GM12878 (cell line): ENCODE data around the gene CHD5.

ENCODE experiments used
- POLR2A ChIP-seq: IDR thresholded peaks from 2 replicates; pipeline ENCODE4 v1.6.1; 2011; ENCODE audit warnings: low read depth, mild to moderate bottlenecking, low read length
- TBL1XR1 ChIP-seq: IDR thresholded peaks from 2 replicates; pipeline ENCODE4 v1.6.1; 2012; ENCODE audit warnings: low read depth, low read length, improper control_type of control experiment
- TF ChIP-seq, protein P1 (sequence below), 3 experiments: IDR thresholded peaks in 2 of 3; conservative IDR thresholded peaks in 1 of 3; 2 replicates each; pipeline ENCODE4 v1.5.1; 2011; ENCODE audit warnings: low read depth in 3 of 3, low read length in 3 of 3, mild to moderate bottlenecking in 3 of 3, control low read depth in 2 of 3, moderate library complexity in 2 of 3, inconsistent platforms in 1 of 3, mixed read lengths in 1 of 3; ENCODE audit not compliant: control insufficient read depth in 2 of 3, insufficient read depth in 1 of 3; ENCODE audit errors: extremely low read depth in 1 of 3

GRCh38 chr1:6199298-6200187 lies 19.4 kb upstream of the CHD5 start, which contains the start of gene RPL22:
- peak; percentile 97 for TF ChIP-seq POLR2A
- no peak; the same call in 1 of the 2 replicates for TF ChIP-seq TBL1XR1
- TF ChIP-seq, protein P1, sequence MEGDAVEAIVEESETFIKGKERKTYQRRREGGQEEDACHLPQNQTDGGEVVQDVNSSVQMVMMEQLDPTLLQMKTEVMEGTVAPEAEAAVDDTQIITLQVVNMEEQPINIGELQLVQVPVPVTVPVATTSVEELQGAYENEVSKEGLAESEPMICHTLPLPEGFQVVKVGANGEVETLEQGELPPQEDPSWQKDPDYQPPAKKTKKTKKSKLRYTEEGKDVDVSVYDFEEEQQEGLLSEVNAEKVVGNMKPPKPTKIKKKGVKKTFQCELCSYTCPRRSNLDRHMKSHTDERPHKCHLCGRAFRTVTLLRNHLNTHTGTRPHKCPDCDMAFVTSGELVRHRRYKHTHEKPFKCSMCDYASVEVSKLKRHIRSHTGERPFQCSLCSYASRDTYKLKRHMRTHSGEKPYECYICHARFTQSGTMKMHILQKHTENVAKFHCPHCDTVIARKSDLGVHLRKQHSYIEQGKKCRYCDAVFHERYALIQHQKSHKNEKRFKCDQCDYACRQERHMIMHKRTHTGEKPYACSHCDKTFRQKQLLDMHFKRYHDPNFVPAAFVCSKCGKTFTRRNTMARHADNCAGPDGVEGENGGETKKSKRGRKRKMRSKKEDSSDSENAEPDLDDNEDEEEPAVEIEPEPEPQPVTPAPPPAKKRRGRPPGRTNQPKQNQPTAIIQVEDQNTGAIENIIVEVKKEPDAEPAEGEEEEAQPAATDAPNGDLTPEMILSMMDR (IDR thresholded peaks at IDR 0.05 in 2 of 3, conservative IDR thresholded peaks at IDR 0.05 in 1 of 3; ENCODE audit: control insufficient read depth in 2 of 3, extremely low read depth in 1 of 3, insufficient read depth in 1 of 3, low read depth in 3 of 3, low read length in 3 of 3) = no peak
